ENCODE measurements around the gene ABCA2. TPM values are rescaled to one million over a fixed set of nuclear protein-coding genes. Genes with fewer than 3 reads are reported as not detected.

Gene ABCA2
- total RNA-seq, 1 experiment from 2014 or later = 114 TPM

- H3K9me2 ChIP-seq (ENCODE audit: insufficient read depth) = no peaks in the 10 kb centered on the region
- no peaks in the 10 kb centered on the region for H3K79me2 ChIP-seq (ENCODE audit: insufficient read depth, low read length)
- no peak for ATAC-seq
- no peak overlapping the region for H3K4me3 ChIP-seq (replicated peaks in 1 of 2; ENCODE audit: low read depth in 1 of 2, low read length in 2 of 2)
- intact Hi-C loops (cut with micrococcal nuclease) = no loop called here
- H3K4me1 ChIP-seq (ENCODE audit: control insufficient read depth in 1 of 2, insufficient read depth in 2 of 2, low read length in 2 of 2) = no peaks in the 10 kb centered on the region
- H3K27me3 ChIP-seq (ENCODE audit: insufficient read depth, low read length) = no peaks in the 10 kb centered on the region
- no peak overlapping the region for H3K9ac ChIP-seq (ENCODE audit: low read length)
- no peak overlapping the region for H3K27ac ChIP-seq (ENCODE audit: low read depth, low read length)
- no peak for DNase-seq (ENCODE audit: low read depth, low spot score)
- no peak overlapping the region for H3K4me2 ChIP-seq (ENCODE audit: low read length)
- no peaks in the 10 kb centered on the region for H4K20me1 ChIP-seq (ENCODE audit: insufficient read depth)
- TF ChIP-seq SP1 (IDR thresholded peaks at IDR 0.05; ENCODE audit: low read depth) (no peak), ZNF274 (IDR thresholded peaks at IDR 0.05; ENCODE audit: low read depth, low read length) (no peak), ELF1 (IDR thresholded peaks at IDR 0.05; ENCODE audit: borderline replicate concordance, low read depth) (no peak), REST (IDR thresholded peaks at IDR 0.05; ENCODE audit: low read depth) (no peak), TCF7L2 (IDR thresholded peaks at IDR 0.05; ENCODE audit: borderline replicate concordance, extremely low read depth, insufficient read depth, insufficient read length) (no peak), POLR2A (IDR thresholded peaks at IDR 0.05; ENCODE audit: borderline replicate concordance, extremely low read depth, insufficient read depth, insufficient read length) (no peak), SIN3A (IDR thresholded peaks at IDR 0.05; ENCODE audit: low read depth) (no peak), CBX3 (IDR thresholded peaks at IDR 0.05; ENCODE audit: low read depth) (no peak), POLR2AphosphoS5 (IDR thresholded peaks at IDR 0.05; ENCODE audit: low read depth, low read length) (no peak), ATF3 (IDR thresholded peaks at IDR 0.05) (no peak), ZFX (IDR thresholded peaks at IDR 0.05) (no peak), JUND (IDR thresholded peaks at IDR 0.05) (no peak), RAD21 (IDR thresholded peaks at IDR 0.05; ENCODE audit: low read depth) (no peak), MAX (IDR thresholded peaks at IDR 0.05) (no peak)
- TF ChIP-seq, protein P1, sequence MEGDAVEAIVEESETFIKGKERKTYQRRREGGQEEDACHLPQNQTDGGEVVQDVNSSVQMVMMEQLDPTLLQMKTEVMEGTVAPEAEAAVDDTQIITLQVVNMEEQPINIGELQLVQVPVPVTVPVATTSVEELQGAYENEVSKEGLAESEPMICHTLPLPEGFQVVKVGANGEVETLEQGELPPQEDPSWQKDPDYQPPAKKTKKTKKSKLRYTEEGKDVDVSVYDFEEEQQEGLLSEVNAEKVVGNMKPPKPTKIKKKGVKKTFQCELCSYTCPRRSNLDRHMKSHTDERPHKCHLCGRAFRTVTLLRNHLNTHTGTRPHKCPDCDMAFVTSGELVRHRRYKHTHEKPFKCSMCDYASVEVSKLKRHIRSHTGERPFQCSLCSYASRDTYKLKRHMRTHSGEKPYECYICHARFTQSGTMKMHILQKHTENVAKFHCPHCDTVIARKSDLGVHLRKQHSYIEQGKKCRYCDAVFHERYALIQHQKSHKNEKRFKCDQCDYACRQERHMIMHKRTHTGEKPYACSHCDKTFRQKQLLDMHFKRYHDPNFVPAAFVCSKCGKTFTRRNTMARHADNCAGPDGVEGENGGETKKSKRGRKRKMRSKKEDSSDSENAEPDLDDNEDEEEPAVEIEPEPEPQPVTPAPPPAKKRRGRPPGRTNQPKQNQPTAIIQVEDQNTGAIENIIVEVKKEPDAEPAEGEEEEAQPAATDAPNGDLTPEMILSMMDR (IDR thresholded peaks at IDR 0.05 in 2 of 3, conservative IDR thresholded peaks at IDR 0.05 in 1 of 3; ENCODE audit: borderline replicate concordance in 1 of 3, insufficient read depth in 1 of 3, low read depth in 2 of 3, low read length in 2 of 3) = no peak
- TF ChIP-seq, protein P2, sequence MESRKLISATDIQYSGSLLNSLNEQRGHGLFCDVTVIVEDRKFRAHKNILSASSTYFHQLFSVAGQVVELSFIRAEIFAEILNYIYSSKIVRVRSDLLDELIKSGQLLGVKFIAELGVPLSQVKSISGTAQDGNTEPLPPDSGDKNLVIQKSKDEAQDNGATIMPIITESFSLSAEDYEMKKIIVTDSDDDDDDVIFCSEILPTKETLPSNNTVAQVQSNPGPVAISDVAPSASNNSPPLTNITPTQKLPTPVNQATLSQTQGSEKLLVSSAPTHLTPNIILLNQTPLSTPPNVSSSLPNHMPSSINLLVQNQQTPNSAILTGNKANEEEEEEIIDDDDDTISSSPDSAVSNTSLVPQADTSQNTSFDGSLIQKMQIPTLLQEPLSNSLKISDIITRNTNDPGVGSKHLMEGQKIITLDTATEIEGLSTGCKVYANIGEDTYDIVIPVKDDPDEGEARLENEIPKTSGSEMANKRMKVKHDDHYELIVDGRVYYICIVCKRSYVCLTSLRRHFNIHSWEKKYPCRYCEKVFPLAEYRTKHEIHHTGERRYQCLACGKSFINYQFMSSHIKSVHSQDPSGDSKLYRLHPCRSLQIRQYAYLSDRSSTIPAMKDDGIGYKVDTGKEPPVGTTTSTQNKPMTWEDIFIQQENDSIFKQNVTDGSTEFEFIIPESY (IDR thresholded peaks at IDR 0.05; ENCODE audit: extremely low read depth, insufficient replicate concordance, low read length) = no peak
- H2AFZ ChIP-seq (ENCODE audit: low read depth, low read length, poor library complexity, severe bottlenecking) = no peak overlapping the region
- H3K9me3 ChIP-seq (ENCODE audit: control insufficient read depth in 1 of 2, insufficient read depth in 1 of 2, low read depth in 1 of 2, low read length in 2 of 2) = peaks cover 0 to 4% of the 10 kb centered on the region in 2 experiments; a peak in 1 of 4 replicates
- no TSS peak for BruUV-seq (replicated peaks)
- CTCF ChIA-PET = no interaction called here
- POLR2A ChIA-PET = no interaction called here
- peaks cover 3 to 6% of the 10 kb centered on the region in 2 experiments; a peak in 3 of 4 replicates for H3K36me3 ChIP-seq (ENCODE audit: control insufficient read depth in 1 of 2, insufficient read depth in 2 of 2, low read length in 2 of 2)
- RAD21 ChIA-PET (ENCODE audit: low non-redundant PET in 1 of 2, low total read pairs in 2 of 2, uncharacterized antibody in 2 of 2, unreplicated experiment in 2 of 2) = no interaction called here
Measured at GRCh38 chr9:137009217-137009616, 18.8 kb downstream of the ABCA2 start.

Data from HCT116 (cell line).